HCEC 1CT (cell line): Measurements from ENCODE around the gene PCBP4.
"Not testable (repeated sequence)": the region's sequence is repeated elsewhere in the genome, so short reads cannot be mapped to it uniquely, and the experiment has no call there.

Source experiments
- DNase-seq: peaks from one replicate; pipeline ENCODE4 v3.0.0-alpha.2; 2017

PCBP4 gene

DNA sequence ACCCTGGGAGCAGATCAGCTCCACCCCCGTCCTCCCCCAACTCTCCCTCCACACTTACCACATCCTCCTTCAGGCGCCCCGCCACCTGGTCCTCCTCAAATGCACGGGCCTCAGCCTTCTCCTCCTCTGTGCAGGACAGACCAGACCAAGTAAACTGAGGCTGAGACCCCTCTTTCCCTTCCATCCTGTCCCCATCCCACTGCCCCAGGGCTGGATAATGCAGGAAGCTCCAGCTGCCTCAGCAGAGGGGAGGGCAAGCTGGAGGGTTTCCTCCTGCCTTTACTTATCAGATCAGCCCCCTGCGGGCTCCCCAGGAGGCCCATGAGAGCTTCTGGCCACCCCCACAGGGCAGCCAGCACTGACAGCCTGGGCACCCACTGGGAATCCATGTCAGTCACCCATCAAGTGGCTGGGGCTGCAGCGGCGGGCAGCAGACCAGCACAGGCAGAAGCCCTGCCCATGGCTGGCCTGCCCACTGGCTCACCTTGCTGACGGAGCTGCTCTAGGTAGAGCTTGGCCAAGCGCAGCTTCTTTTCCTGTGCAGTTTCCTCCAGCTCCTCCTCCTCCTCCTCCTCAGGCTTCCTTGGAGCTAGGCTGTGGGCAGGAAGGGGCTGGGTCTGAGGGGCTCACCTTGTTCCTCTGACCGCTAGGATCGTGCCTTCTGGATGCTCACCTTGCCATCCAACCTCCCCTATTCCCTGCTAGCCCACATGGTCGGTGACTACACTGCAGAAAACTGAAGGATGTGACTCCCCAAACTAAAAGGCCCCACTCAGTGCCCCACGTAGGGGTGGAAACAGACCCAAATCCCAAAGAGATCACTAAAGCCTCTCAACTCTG, 29.4 kb downstream of the PCBP4 start:
- no peak for DNase-seq

DNA sequence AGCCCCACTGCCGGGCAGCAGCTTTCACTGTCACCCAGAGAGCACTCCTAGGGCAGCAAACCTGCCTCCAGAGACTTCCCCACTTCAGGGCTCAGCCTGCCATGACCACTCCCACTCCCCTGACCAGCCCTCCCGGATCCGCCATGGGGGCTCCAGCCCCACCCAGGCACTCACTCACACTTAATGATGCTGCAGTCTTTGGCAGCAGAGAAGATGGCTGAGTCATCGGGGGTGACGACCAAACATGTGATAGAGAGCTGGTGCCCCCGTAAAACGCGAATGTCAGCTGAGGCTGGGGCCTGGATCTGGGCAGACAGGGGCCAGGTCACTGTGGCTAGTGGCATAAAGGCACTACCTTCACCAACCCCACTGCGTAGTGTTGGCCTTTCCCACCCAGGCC, 30.2 kb downstream of the PCBP4 start:
- no peak for DNase-seq

DNA sequence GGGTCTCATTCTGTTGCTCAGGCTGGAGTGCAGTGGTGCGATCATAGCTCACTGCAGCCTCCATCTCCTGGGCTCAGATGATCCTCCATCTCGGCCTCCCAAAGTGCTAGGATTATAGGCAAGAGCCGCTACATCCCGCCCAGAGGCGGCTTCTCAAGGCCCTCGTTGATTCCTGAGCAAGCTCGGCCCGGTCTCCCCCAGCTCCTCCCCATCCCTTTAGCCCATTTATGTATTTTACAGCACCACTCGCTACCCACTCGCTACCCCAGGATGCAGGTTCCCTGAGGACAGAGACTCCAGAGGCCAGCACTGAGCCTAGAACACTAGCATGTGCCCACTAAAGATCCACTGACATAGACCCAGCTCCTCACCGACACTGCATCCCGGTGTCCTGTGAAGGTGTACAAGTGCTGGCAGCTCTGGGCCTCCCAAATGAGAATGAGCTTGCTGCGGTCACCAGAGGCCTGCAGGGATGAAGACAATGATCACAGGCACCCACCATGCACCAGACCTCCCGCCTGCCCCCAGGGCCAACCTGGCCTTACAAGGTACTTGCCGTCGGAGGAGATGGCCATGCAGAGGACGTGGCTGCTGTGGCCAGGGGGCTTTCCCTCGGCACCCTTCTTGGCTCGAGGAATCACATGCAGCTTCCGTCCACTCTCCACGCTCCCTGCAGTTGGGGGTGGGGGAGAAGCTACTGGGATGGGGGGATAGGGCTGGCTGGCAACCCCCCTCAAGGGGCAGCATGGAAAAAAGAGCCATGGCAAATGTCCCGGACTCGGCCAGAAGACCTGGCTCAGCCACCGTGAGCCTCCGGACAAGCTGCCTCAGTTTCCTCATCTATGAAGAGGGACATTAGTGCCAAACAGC, 31.1 kb downstream of the PCBP4 start:
- DNase-seq, result no peak

DNA sequence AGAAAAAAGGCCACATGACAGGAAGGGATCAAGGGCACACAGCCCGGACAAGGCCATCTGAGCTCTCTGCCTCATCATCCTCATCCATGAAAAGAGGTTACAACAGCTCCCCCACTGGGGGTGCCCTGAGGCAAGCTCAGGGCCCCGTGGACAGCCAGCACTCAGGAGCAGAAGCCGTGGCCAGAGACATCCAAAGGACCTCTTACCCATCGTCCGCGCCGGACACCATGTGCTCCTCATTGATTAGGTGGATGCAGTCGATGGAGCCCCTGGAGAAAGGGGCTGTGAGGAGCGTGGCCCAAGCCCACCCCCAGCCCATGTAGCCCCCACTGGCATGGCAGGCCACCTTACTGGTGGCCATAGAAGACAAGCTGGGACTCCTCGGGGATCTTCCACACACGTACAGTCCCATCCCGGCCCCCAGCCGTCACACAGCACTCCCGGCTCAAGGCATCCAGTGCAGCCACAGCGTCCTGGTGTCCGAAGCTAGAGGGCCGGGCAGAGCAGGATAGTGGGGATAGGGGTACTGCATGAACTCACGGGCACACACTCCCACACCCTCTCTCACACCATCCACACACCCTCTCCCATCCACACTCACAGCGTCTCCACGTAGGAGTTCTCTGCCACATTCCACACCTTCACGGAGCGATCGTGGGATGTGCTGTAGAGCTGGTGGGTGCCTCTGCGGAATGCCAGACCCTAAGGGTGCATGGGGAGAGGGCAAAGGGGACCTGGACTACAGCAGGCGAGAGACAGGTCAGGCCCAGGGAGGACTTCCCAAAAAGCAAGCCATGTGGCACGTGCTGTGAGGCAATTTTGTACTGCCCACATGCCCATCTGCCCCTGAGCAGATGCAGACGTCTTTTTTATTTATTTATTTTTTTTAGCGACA, 32.0 kb downstream of the PCBP4 start:
- no peak for DNase-seq

DNA sequence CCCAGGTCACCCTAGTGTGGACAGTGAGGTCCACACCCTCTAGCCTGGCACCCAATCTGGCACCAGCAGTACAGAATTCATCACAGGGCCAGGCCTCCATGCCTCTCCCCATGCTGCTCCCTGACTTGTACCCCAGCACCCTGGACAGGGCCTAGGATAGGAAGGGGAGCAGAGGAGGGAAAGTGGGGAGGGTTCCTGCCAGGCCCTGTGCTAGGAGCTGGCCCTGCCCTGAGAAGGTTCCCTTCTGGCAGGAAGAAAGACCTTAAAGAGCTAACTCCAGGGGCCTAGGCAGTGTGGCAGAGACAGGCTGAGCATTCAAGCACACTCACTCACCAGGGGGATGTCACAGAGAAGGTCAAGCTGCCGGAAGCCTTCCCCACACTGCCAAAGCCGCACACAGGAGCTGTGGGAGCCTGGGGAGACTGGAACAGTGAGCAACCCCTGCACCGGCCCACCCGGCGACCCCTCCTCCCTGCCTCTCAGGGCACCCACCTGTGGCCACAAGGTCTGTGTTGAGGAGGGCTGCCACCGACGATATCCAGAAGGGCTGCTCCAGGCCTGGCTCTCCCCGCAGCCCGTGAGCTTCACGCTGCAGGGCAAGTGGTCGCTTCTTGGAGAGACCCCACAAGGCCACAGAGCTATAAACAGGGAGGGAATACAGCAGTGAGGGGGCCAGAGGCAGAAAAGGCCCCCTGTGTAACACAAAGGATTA, 33.0 kb downstream of the PCBP4 start:
- no peak for DNase-seq

DNA sequence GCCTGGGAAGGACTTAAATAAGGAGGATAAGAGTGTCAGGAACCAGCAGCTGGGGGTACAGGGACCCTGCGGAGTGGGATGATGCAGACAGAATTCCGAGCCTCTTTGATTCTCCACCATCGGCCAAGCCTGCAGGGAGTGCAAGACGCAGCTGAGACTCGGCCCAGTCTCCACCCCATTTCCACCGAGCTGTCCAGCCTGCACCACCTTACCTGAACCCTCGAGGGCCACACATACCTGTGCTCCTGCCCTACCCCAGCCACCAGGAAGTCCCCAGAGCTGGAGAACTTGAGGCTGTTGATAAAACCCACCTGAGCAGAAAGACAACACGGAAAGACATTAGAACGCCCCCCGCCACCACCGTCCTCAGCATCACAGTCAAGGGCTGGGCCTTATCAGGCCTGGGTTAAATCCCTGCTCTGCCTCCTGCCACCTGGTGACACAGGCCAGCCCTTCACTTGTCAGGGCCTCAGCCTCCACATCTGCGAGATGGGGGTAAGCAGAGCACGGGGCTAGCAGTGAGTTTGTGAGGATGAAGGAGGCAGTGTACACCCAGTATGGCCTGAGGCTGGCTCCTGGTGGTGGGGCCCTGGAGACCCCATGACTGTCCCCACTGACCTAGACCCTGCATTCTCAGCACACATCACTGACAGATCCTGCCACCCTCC, 33.6 kb downstream of the PCBP4 start:
- no peak for DNase-seq

DNA sequence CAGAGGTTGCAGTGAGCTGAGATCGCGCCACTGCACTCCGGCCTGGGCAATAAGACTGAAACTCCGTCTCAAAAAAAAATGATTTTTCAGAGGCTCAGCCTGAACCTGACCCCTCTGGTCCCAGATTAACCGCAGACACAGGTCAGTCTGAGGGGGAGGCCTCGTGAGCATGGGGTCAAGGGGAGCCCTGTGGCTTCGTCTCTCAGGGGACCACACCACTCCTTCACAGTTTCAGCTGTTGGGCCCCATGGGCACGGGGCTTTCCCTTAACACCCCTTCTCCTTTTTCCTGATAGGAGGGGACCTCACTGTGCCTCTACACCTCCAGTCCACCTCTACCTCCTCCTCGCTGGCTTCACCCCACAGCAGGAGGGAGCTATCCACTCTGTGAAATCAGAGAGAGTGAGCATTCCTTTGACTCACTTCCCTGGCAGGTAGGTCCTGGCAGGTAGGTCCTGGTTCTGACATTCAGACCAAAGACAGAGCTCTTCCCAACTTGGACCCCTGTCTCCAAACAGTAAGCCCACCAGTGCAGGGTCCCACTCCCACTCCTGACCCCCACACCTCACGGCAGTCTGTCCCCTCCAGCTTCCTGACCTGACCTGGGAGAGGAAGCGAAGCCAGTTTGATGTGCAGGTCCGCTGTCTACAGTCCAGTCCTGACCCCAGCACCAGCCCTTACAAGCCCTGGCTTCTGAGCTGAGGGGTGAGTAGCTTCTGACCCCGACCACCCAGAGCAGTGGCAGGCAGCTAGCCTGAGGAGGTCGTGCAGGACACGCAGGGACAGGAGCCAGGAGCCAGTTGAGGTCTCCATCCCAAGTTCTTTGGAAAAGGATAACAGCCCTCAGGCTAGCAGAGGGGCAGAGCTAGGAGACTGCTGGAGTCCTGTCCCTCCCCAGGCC, 34.5 kb downstream of the PCBP4 start:
- DNase-seq, result no peak

DNA sequence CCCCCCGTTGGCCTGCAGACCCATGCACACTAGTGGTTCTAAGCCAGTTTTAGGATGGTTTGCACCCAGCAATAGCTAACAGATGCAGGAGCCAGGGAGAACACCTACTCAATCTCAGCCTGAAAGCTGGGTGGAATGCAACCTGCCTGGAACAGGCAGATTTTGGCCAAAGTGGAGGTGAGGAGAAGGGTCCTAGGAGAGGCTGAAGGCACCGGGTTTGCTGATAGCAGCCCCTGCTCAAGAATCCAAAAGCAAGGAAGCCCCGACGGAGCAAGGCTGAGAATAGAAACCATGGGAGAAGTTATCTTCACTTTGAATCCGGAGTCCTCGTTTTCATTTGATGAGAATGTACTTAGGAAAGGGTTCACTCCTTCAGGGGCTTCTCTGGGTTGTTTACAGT, 35.5 kb downstream of the PCBP4 start:
- DNase-seq, result no peak

DNA sequence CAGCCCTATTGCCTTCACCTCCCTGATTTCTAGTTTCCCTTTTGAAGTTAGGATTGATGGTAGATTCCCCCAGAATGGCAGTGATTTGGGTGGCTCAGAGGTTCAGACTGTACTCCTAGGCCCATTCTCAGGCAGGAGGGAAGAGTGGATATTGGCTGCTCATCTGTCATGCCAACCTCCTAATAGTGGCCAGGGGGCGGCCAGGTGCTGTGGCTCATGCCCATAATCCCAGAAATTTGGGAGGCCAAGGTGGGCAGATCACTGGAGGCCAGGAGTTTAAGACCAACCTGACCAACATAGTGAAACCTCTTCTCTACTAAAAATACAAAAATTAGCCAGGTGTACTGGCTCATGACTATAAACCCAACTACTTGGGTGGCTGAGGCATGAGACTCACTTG, 36.8 kb downstream of the PCBP4 start:
- no peak for DNase-seq

DNA sequence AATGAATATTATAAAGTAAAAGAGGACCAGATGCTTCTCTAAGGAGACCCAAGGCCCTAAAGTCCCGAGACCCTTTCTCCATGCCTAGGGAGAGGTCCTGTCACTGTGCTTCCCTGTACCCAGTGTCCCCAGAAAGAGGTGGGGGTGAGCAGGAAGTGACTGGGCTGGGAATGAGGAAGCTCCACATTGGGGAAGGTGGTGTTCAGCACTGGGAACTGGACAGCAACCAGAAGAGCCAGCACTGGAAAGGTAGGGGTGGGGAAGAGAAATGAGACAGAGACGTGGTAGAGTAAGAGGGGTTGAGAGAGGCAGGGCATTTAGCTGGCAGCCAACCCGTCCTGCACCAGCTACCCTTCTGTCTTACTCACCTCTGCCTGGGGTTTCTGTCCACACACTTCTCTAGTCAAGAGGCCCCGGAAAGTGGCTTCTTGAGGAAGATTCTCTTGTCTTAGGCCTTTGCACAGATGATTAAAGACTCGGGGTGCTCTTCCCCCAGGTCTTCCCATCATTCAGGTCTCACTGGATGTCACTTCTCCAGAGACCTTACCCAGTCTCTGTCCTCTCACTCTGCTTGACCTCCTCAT, 37.7 kb downstream of the PCBP4 start:
- no peak for DNase-seq

DNA sequence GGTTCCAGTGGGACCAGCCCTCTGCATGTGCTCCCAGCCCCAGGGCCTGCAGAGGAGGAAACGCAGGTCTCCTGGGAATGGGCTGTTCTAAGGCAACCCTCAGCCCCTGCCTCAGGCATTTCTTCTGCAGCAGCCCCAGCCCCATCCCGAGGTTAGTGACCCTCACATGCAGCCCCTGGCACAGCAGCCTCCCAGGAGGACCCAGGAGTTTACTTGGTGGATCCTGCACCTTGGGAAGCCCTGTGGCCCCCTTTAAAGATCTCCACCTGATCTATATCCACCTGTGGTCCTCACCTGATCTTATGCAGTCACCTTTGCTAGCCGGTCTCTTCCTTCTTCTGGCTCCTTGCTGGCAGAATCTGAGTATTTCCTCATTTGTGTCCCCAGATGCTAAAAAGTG, 38.3 kb downstream of the PCBP4 start:
- DNase-seq, result not testable (repeated sequence)

DNA sequence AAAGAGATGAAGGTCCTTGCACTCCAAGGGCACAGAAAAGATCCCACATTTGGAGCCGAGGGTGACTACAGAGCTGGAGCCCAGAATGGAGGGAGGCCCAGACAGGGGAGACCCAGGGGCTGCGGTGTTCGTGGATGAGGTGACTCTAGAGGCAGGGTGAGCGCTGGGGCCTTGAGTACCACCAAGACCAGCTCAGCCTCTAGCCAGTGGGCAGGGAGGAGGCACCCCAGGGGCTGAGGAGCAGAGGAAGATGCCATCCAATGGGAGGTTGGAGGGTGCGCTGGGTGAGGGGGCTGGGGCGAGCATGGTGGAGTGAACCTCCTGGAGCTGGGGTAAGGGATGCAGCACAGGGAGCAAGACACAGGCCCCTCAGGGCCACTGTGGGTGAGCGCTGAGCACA, 38.8 kb downstream of the PCBP4 start:
- no peak for DNase-seq

DNA sequence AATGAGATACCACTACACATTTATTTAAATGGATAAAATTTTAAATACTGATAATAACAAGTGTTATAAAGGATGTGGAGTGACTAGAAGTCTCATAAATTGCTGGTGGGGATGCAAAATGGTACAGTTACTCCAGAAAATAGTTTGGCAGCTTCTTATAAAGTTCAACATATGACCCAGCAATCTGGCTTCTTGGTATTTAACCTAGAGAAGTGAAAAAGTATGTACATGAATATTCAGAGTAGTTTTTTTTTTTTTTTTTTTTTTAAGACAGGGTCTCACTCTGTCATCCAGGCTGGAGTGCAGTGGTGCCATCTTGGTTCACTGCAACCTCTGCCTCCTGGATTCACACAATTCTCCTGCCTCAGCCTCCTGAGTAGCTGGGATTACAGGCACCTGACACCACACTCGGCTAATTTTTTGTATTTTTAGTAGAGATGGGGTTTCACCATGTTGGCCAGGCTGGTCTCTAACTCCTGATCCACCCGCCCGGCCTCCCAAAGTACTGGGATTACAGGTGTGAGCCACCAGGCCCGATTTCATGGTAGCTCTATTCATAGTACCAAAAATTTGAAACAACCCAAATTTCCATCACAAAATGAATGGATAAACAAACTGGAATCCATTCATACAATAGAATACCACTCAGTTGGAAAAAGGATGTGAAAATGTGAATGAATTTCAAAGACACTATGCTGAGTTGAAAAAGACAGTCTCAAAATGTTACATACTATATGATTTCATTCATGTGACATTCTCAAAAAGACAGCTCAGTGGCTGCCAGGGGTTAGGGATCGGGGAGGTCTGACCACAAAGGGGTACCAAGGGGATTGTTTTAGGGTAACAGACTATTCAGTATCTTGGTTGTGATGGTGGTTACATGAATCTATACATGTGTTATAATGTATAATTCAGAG, 39.9 kb downstream of the PCBP4 start:
- no peak for DNase-seq

DNA sequence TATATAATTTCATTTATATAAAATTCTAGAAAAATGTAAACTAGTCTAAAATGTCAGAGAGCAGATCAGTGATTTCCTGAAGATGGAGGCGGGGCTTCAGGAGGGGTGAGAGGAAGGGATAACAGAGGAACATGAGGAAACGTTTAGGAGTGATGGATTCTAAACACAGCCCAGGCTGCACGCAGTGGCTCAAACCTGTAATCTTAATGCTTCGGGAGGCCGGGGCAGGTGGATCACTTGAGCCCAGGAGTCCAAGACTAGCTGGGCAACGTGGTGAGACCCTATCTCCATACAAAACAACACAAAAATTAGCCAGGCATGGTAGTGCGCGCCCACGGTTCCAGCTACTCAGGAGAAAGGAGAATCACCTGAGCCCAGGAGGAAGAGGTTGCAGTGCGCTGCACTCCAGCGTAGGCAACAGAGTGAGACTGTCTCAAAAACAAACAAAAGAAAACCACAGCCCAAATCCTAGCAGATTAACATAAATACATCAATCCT, 46.1 kb downstream of the PCBP4 start:
- no peak for DNase-seq

DNA sequence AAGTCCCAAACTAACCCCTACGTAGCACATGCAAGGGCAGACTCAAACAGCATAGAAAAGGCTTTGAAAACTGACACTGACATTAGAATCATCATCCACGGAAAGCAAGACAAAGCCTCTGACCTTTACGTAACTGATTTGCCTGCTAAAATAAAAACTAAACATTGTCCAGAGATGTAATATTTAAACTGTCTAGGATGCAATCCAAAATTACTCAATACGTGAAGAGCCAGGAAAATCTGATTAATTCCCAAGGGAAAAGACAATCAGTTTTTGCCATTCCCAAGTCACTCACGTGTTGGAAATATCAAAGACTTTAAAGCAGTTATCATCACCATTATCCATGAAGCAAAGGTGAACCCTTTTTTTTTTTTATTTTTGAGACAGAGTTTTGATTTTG, 50.8 kb downstream of the PCBP4 start:
- no peak for DNase-seq

DNA sequence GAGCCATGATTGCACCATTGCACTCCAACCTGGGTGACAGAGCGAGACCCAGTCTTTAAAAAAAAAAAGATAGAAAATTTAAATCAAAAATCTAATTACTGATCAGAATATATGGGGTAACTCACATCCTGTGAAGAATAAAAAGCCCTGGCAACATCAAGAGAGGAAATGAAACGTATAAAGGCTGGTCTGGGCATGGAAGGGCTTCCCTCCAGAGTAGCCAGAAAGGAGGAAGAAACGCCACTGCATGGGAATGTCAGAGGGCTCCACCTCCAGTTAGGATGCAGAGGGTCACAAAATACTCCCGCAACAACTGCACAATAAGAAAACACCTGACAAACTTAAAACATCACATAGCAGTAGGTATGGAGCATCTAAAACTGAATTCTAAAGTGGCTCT, 59.2 kb downstream of the PCBP4 start:
- no peak for DNase-seq
